NCI-H187 (cell line): ENCODE data around the gene KRT82.

Source experiments
- DNase-seq, 2 experiments: peaks; one replicate each; lab custom pipeline; 2025; lab: John Stamatoyannopoulos, UW

Gene KRT82

DNA sequence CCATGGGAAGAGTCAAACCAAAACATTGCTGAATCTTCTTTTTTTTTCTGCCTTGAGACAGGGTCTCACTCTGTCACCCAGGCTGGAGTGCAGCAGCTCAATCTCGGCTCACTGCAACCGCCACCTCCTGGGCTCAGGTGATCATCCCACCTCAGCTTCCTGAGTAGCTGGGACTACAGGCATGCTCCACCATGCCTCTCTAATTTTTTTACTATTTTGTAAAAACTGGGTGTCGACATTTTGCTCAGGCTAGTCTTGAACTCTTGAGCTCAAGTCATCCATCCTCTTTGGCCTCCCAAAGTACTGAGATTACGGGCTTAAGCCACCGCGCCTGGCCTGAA, 29.5 kb upstream of the KRT82 start:
- DNase-seq: no peak

DNA sequence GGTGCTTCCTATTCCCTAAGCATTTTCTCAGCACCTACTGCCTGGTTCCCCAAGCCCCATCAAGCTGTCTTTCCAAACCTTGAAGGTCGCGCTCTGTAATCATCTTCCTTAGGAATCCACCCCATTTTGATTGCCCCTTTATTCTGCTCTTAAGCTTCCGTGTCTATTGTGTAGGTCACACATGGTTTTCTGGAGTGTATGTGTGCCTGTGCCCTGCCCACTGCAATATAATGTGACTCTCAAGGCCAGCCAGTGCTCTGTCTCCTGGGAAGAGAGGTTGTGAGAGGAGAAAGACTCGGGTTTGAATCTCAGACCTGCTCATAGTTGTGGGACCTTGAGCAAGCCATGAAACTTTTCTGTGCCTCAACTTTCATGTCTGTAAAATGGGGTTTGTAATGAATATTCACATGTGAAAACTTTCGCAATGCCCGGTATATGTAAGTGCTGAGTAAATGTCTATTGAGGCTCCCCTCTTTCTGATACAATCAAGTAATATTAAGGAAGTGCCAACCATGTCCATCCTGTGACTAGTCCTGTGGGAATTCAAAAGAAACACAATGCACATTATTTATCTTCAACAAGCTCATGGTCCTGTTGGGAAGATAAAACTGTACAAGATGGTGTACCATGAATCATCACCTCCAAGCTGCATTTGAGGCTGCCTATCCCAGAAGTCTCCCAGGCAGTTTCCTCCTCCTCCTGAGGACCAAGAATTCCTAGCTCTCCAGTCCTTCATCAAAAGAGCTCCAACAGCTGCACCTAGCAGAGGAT, 28.8 kb upstream of the KRT82 start:
- no peak for DNase-seq

DNA sequence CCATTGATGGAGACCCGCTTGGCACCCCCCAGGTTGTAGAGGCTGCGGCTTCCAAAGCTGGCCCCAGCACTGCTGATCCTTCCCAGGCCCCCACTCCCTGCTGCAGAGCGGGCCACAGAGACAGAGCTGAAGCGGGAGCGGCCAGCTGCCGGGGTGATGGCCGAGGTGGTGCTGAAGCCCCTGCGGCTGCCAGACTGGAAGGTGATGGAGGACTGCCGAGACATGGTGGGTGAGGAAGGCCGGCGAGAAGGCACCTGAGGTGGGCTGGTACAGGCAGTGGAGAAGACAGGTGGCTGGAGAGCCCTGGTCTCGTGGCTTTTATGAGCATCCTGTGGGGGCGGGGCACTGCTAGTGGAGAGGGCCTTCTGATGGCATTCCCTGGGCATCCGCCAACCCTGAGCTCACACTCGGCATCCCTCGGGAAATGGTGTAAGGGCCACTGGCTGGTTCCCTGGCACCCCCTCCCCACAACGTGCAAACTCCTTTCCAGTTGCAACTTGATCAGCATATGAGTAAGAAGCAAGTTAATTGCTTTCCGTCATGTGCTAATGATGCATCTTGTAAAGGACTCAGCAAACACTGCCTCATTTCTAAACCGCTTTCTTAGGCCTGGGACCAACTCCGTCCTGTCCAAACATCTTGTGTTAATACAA, 28.1 kb upstream of the KRT82 start, which contains the start of gene KRT75:
Gene KRT75, minus strand, starts transcription at position 291 of the 653 bp plus-strand sequence. Its CDS starts 67 bp downstream, at position 224.
- DNase-seq: peak in 1 of 2 experiments; percentile 13

DNA sequence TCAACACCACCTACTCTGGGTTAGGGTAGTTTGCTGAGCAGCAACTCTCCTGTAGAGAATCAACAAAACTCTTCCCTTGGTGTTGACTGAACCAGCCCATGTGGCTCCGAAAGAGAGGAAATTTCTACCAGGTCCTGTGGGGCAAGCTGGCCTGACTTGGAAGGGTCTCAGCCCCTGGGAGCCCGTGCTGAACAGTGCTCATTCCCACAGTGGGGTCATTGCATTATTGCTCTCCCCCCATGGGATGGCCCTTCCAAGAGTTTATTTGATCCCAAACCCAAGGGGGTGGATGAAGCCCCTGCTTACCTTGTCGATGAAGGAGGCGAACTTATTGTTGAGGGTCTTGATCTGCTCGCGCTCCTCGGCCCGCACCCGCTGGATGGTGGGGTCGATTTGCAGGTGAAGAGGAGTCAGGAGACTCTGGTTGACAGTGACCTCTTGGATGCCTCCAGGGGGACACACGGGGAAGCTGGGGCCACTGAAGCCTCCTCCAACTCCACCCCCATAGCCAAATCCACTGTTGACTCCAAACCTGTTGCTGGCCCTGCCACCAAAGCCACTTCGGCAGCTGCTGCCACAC, 27.5 kb upstream of the KRT82 start:
- DNase-seq: no peak

DNA sequence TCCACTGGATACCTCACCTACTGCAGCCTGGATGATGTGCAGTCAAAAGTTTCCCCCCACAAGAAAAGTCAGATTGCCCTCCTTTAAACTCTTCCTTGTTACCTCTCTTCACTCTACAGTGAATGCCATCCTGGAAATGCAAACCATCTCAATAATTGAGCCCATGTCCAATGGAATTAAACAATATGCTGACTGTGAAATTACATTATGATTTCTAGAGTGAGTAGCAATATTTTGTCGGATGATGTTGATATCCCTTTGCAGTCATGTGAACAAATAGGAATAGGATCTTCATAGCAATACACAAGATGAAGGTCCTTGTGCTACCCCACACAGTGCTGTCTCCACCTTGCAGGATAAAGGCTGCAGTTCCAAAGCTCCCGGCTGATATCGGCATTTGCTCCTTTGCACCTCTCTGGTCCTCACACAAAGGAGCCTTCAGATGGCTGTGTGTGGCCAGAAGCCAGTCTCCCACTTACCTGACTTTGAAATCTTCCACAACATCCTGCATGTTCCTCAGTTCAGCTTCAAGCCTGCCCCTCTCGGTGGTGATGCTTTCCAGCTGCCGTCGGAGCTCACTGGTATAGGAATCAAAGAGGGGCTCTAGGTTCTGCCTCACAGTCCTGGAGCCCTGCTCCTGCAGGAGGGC, 26.5 kb upstream of the KRT82 start:
- no peak for DNase-seq

GRCh38 chr12:52428121-52428520, 22.0 kb upstream of the KRT82 start:
- no peak for DNase-seq

DNA sequence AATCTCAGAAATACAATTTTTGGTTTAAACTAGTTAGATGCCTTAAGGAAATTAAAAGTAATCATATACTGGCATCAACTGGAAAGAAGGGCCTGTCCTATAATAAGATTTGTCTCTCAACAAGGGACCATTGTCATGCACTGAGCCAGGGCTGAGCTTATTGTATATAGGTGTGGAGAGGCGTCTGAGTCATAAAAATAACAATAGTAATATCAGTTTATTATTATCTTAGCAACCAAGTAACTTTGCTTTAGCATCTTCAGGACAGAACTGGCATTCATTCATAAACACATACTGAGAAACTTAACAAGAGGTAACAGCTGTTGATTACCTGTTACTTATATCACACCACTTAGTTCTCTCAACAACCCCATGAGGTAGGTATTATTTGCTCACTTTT, 20.9 kb upstream of the KRT82 start:
- no peak for DNase-seq

GRCh38 chr12:52426034-52426433, 19.9 kb upstream of the KRT82 start:
- no peak for DNase-seq

- no peak for DNase-seq
Measured at GRCh38 chr12:52425466-52425865, 19.3 kb upstream of the KRT82 start.

- peak in 1 of 2 experiments; percentile 67 for DNase-seq
Measured at GRCh38 chr12:52423661-52424500, 17.7 kb upstream of the KRT82 start.

- DNase-seq: no peak
Measured at GRCh38 chr12:52423035-52423434, 16.9 kb upstream of the KRT82 start.

- DNase-seq: no peak
Measured at GRCh38 chr12:52419656-52420055, 13.5 kb upstream of the KRT82 start.

DNA sequence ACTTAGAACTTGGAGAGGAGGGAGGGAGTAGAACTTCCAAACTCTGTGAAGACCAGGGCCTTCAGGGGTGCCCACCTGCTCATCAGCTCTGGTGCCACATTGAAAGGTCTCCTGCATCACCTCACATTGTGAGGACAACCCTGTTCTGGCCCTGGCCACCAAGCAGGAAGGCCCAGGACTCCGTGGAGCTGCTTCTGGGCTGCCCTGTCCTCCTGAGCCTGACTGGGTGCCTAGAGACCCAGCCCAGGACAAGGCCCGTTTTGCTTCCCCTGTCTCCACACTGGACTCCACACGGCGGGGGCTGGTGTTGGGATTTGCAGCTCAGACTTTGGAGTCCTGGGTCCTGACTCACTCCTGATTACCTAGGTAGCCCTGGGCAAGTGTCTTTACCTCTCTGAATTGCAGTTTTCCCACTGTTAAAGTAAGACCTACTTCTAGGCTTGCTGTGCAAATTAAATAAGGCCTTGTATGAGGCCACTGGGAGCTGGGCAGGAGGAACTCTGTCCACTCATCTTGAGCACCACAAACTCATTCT, 12.5 kb upstream of the KRT82 start:
- no peak for DNase-seq

DNA sequence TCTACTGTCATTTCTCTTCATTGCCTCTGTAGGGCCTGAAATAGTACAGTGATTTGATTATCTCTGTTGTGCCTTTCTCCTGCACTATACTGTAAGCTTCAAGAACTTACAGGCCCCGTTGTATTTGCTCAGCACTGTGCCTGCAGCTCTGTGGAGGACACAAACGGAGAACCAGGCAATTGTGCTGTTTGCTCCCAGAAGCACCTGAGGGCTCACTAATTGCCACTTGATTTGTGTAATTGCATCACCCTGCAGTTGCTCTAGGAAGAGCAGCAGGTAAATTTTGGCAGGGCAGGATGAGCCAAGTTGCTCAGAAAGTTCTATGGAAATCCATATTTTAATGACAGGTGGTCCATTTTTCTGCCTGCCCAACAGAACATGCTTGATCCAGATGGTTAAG, 11.6 kb upstream of the KRT82 start:
- no peak for DNase-seq

- no peak for DNase-seq
Measured at GRCh38 chr12:52416795-52417194, 10.7 kb upstream of the KRT82 start.

- DNase-seq: no peak
Measured at GRCh38 chr12:52415870-52416750, 10.0 kb upstream of the KRT82 start.

GRCh38 chr12:52414936-52415335, 8.8 kb upstream of the KRT82 start:
- DNase-seq: no peak

- no peak for DNase-seq
Measured at GRCh38 chr12:52413782-52414345, 7.7 kb upstream of the KRT82 start.

- no peak for DNase-seq
Measured at GRCh38 chr12:52413202-52413601, 7.1 kb upstream of the KRT82 start.

- DNase-seq: no peak
Measured at GRCh38 chr12:52411815-52412214, 5.7 kb upstream of the KRT82 start.
